ENCODE results near the gene MRGPRX4.
"Not testable (repeated sequence)": the region's sequence is repeated elsewhere in the genome, so short reads cannot be mapped to it uniquely, and the experiment has no call there.

The MRGPRX4 gene

DNA sequence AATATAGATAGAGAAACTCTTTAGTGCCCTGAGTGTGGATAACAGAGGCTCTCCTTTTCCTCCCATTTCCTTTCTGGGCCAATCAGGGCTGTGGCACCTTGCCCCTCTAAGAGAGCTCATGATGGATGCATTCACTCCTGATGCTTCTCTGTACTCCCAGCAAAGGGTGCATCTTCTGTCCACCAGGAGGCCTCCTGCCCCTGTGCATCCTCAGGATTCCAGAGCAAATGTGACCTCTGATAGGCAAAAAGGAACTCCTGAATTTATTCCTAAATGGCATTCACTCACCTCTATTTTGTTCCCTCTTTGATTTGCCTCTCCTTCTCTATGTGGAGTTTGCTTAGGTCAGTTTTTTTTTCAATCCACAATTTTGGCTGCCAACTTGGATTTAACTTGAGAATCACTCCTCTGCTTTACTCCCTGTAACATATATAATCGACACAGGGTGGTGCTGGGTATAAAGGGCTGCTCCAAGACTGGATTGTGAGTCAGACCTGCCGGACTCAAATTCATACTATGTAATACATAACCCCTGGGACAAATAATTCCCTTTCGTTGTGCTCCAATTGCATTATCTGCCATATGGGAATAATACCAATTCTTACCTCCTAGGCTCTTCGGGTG, 1.1 kb upstream of the MRGPRX4 start:
- Histone ChIP-seq H3K9ac (ENCODE audit: low read length in 2 of 2) (no peak overlapping the region), H3K27me3 (ENCODE audit: control insufficient read depth in 1 of 2, insufficient read depth in 2 of 2, low read length in 2 of 2) (peaks cover 0 to 6% of the 10 kb centered on the region in 2 donors), H3K36me3 (ENCODE audit: control insufficient read depth in 2 of 2, insufficient read depth in 2 of 2, low read length in 2 of 2) (no peaks in the 10 kb centered on the region), H3K4me1 (ENCODE audit: control insufficient read depth, insufficient read depth, low read length) (no peaks in the 10 kb centered on the region), H3K27ac (ENCODE audit: low read length) (no peak overlapping the region), H3K4me3 (ENCODE audit: low read length in 2 of 2) (no peak overlapping the region), H3K9me3 (ENCODE audit: control insufficient read depth in 2 of 2, low read length in 2 of 2) (no peaks in the 10 kb centered on the region)

DNA sequence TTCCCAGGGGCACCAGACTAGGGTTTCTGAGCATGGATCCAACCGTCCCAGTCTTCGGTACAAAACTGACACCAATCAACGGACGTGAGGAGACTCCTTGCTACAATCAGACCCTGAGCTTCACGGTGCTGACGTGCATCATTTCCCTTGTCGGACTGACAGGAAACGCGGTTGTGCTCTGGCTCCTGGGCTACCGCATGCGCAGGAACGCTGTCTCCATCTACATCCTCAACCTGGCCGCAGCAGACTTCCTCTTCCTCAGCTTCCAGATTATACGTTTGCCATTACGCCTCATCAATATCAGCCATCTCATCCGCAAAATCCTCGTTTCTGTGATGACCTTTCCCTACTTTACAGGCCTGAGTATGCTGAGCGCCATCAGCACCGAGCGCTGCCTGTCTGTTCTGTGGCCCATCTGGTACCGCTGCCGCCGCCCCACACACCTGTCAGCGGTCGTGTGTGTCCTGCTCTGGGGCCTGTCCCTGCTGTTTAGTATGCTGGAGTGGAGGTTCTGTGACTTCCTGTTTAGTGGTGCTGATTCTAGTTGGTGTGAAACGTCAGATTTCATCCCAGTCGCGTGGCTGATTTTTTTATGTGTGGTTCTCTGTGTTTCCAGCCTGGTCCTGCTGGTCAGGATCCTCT, 709 bp downstream of the MRGPRX4 start:
- Histone ChIP-seq H3K9me3 (ENCODE audit: control insufficient read depth in 2 of 2, low read length in 2 of 2) (no peaks in the 10 kb centered on the region), H3K4me3 (ENCODE audit: low read length in 2 of 2) (no peak overlapping the region), H3K4me1 (ENCODE audit: control insufficient read depth, insufficient read depth, low read length) (no peaks in the 10 kb centered on the region), H3K27ac (ENCODE audit: low read length) (no peak overlapping the region), H3K36me3 (ENCODE audit: control insufficient read depth in 2 of 2, insufficient read depth in 2 of 2, low read length in 2 of 2) (no peaks in the 10 kb centered on the region), H3K27me3 (ENCODE audit: control insufficient read depth in 1 of 2, insufficient read depth in 2 of 2, low read length in 2 of 2) (peaks cover 3 to 8% of the 10 kb centered on the region in 2 donors), H3K9ac (ENCODE audit: low read length in 2 of 2) (no peak overlapping the region)

DNA sequence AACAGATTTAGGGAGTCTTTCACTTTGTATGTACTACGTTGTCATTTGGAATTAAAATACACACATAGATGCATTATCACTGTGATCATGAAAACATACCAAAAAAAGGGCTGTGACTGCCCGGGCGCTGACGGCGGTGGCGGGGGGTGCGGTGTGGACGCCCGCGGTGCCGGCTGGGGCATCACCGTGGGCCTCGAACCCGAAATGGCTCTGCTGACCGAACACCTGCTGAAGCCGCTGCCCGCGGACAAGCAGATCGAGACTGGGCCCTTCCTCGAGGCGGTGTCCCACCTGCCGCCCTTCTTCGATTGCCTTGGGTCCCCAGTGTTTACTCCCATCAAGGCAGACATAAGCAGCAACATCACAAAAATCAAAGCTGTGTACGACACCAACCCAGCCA, 16.2 kb downstream of the MRGPRX4 start:
- Histone ChIP-seq H3K36me3 (ENCODE audit: control insufficient read depth in 2 of 2, insufficient read depth in 2 of 2, low read length in 2 of 2) (no peaks in the 10 kb centered on the region), H3K4me1 (ENCODE audit: control insufficient read depth, insufficient read depth, low read length) (no peaks in the 10 kb centered on the region), H3K4me3 (ENCODE audit: low read length in 2 of 2) (no peak overlapping the region), H3K9ac (ENCODE audit: low read length in 2 of 2) (no peak overlapping the region), H3K9me3 (ENCODE audit: control insufficient read depth in 2 of 2, low read length in 2 of 2) (no peaks in the 10 kb centered on the region), H3K27ac (ENCODE audit: low read length) (no peak overlapping the region), H3K27me3 (ENCODE audit: control insufficient read depth in 1 of 2, insufficient read depth in 2 of 2, low read length in 2 of 2) (no peaks in the 10 kb centered on the region)

DNA sequence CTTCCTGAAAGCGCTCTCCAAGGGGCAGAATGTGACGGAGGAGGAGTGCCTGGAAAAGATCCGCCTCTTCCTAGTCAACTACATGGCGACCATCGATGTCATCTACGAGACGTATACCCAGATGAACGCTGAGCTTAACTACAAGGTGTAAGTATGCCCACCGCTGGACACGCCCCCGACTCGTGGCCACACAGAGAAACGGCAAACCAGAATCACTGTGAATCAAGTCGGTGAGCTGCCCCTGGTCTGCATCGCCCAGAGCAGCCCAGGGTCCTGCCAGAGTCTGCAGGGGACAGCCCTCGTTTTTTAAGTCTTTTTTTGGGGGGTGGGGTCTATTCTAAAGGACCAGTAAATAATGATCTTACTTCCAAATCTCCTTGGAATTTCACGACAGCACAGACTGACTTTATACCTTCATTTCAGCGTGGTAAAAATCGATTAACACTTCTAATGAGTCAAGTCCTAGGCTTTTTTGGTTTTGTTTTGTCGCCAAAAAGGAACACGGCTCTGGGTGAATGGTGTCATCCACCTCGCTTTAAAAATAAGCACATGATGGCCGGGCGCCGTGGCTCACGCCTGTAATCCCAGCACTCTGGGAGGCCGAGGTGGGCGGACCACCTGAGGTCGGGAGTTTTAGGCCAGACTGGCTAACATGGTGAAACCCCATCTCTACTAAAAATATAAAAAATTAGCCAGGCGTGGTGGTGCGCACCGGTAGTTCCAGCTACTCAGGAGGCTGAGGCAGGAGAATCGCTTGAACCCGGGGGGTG, 17.0 kb downstream of the MRGPRX4 start:
- H3K9me3 ChIP-seq (ENCODE audit: control insufficient read depth in 2 of 2, low read length in 2 of 2); H3K4me3 ChIP-seq (ENCODE audit: low read length in 2 of 2); H3K4me1 ChIP-seq (ENCODE audit: control insufficient read depth, insufficient read depth, low read length); H3K9ac ChIP-seq (ENCODE audit: low read length in 2 of 2); H3K36me3 ChIP-seq (ENCODE audit: control insufficient read depth in 2 of 2, insufficient read depth in 2 of 2, low read length in 2 of 2); H3K27ac ChIP-seq (ENCODE audit: low read length); H3K27me3 ChIP-seq (ENCODE audit: control insufficient read depth in 1 of 2, insufficient read depth in 2 of 2, low read length in 2 of 2): not testable (repeated sequence)

DNA sequence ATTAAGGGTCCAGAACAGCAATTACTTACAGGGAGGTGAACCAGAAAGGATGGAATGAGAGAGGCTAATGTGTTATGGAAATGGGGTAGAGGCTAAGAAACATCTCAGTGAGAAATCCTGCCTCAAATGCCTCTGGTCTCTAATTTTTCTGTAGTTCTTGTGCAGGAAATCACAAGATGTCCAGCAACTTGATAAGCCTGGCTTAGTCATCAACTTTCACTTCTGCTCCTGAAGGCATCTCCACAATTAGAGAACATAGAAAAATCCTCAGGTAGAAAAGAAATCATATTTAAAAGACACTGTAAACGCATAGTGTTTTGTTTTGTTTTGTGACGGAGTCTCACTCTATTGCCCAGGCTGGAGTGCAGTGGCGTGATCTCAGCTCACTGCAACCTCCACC, 18.7 kb downstream of the MRGPRX4 start:
- no peaks in the 10 kb centered on the region for H3K27me3 ChIP-seq (ENCODE audit: control insufficient read depth in 1 of 2, insufficient read depth in 2 of 2, low read length in 2 of 2)
- H3K27ac ChIP-seq (ENCODE audit: low read length) = no peak overlapping the region
- no peaks in the 10 kb centered on the region for H3K4me1 ChIP-seq (ENCODE audit: control insufficient read depth, insufficient read depth, low read length)
- H3K9ac ChIP-seq (ENCODE audit: low read length in 2 of 2) = no peak overlapping the region
- no peaks in the 10 kb centered on the region for H3K36me3 ChIP-seq (ENCODE audit: control insufficient read depth in 2 of 2, insufficient read depth in 2 of 2, low read length in 2 of 2)
- no peak overlapping the region for H3K4me3 ChIP-seq (ENCODE audit: low read length in 2 of 2)
- H3K9me3 ChIP-seq (ENCODE audit: control insufficient read depth in 2 of 2, low read length in 2 of 2) = no peaks in the 10 kb centered on the region

DNA sequence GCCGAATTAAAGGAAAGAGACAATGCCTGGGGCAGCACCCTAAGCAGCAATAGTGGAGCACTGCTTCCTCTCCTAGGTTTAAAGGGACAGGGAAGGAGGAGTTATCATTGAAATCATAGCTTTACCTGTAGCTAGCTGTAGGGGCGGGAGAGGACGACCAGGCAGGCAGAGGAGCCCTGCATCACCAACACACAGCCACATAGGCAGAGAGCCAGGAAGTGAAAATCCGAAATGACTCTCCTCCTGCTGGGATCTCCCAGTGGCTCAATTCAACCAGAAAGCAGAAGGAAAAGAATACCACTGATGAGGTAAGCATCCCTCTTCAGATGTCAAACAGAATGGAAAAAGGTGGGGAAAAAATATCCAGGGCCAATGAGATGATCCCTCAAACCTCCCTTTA, 20.4 kb downstream of the MRGPRX4 start:
- Histone ChIP-seq H3K27me3 (ENCODE audit: control insufficient read depth in 1 of 2, insufficient read depth in 2 of 2, low read length in 2 of 2) (no peaks in the 10 kb centered on the region), H3K9ac (ENCODE audit: low read length in 2 of 2) (no peak overlapping the region), H3K4me3 (ENCODE audit: low read length in 2 of 2) (no peak overlapping the region), H3K36me3 (ENCODE audit: control insufficient read depth in 2 of 2, insufficient read depth in 2 of 2, low read length in 2 of 2) (no peaks in the 10 kb centered on the region), H3K27ac (ENCODE audit: low read length) (no peak overlapping the region), H3K9me3 (ENCODE audit: control insufficient read depth in 2 of 2, low read length in 2 of 2) (no peaks in the 10 kb centered on the region), H3K4me1 (ENCODE audit: control insufficient read depth, insufficient read depth, low read length) (no peaks in the 10 kb centered on the region)

DNA sequence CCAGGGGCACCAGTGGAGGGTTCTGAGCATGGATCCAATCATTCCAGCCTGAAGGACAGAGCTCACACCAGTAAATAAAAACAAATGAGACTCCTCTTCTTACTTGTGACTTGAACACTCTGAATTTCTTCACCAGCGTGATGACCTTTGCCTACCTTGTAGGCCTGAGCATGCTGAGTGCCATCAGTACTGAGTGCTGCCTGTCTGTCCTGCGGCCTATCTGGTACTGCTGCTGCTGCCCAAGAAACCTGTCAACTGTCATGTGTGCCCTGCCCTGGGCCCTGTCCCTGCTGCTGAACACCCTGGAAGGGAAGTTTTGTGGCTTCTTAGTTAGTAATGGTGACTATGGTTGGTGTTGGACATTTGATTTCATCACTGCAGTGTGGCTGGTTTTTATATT, 23.9 kb downstream of the MRGPRX4 start:
- Histone ChIP-seq H3K9me3 (ENCODE audit: control insufficient read depth in 2 of 2, low read length in 2 of 2) (no peaks in the 10 kb centered on the region), H3K4me1 (ENCODE audit: control insufficient read depth, insufficient read depth, low read length) (no peaks in the 10 kb centered on the region), H3K27me3 (ENCODE audit: control insufficient read depth in 1 of 2, insufficient read depth in 2 of 2, low read length in 2 of 2) (no peaks in the 10 kb centered on the region), H3K36me3 (ENCODE audit: control insufficient read depth in 2 of 2, insufficient read depth in 2 of 2, low read length in 2 of 2) (no peaks in the 10 kb centered on the region), H3K27ac (ENCODE audit: low read length) (no peak overlapping the region), H3K9ac (ENCODE audit: low read length in 2 of 2) (no peak overlapping the region), H3K4me3 (ENCODE audit: low read length in 2 of 2) (no peak overlapping the region)

DNA sequence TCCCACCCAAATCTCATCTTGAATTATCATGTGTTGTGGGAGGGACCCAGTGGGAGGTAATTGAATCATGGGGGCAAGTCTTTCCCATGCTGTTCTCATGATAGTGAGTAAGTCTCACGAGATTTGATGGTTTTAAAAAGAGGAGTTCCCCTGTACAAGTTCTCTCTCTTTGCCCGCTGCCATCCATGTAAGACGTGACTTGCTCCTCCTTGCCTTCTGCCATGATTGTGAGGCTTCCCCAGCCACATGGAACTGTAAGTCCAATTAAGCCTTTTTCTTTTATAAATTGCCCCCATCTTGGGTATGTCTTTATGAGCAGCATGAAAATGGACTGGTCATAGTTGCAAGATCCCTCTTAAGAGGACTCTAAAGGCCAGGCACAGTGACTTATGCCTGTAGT, 25.1 kb downstream of the MRGPRX4 start:
- H3K36me3 ChIP-seq (ENCODE audit: control insufficient read depth in 2 of 2, insufficient read depth in 2 of 2, low read length in 2 of 2); H3K27ac ChIP-seq (ENCODE audit: low read length); H3K9ac ChIP-seq (ENCODE audit: low read length in 2 of 2); H3K9me3 ChIP-seq (ENCODE audit: control insufficient read depth in 2 of 2, low read length in 2 of 2); H3K4me1 ChIP-seq (ENCODE audit: control insufficient read depth, insufficient read depth, low read length); H3K27me3 ChIP-seq (ENCODE audit: control insufficient read depth in 1 of 2, insufficient read depth in 2 of 2, low read length in 2 of 2); H3K4me3 ChIP-seq (ENCODE audit: low read length in 2 of 2): not testable (repeated sequence)

DNA sequence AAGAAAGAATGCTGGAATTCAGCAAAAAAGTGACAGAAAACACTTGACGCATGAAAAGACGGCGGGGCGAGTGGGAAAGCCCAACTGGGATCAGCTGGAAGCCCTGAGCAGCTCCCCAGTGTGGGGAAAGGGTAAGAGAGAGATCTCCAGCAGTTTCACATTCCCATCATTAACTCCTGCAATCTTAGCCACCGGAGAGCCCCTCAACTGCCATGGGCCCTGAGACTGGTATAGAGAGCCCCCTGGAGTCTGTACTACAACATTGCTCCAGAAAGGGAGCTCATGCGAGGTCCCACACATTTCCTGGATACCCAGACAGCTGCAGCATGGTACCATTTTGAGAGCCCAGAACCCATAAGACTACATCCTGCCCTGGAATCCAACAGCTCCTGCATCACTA, 31.1 kb downstream of the MRGPRX4 start:
- Histone ChIP-seq H3K4me3 (ENCODE audit: low read length in 2 of 2) (no peak overlapping the region), H3K36me3 (ENCODE audit: control insufficient read depth in 2 of 2, insufficient read depth in 2 of 2, low read length in 2 of 2) (no peaks in the 10 kb centered on the region), H3K4me1 (ENCODE audit: control insufficient read depth, insufficient read depth, low read length) (no peaks in the 10 kb centered on the region), H3K27me3 (ENCODE audit: control insufficient read depth in 1 of 2, insufficient read depth in 2 of 2, low read length in 2 of 2) (peaks cover 6 to 8% of the 10 kb centered on the region in 2 donors), H3K27ac (ENCODE audit: low read length) (no peak overlapping the region), H3K9ac (ENCODE audit: low read length in 2 of 2) (no peak overlapping the region), H3K9me3 (ENCODE audit: control insufficient read depth in 2 of 2, low read length in 2 of 2) (no peaks in the 10 kb centered on the region)

DNA sequence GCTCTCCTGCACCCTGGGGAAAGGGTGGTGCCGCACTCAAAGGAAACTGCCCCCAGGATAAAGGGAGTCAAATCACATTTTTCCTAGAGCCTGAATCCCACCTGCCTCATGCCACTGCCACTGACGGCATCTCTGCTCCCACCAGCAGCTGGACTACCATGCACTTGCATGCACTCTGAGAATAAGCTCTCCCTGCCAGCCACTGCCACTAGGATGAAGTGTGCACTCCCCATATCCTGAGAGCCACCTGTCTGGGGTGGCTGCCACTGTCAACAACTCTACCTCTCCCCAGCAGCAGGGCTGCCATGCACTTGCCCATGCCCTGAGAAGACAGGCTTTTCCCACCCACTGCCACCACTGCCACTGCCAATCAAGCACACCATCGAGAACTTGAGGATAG, 31.6 kb downstream of the MRGPRX4 start:
- no peaks in the 10 kb centered on the region for H3K36me3 ChIP-seq (ENCODE audit: control insufficient read depth in 2 of 2, insufficient read depth in 2 of 2, low read length in 2 of 2)
- H3K9me3 ChIP-seq (ENCODE audit: control insufficient read depth in 2 of 2, low read length in 2 of 2) = no peaks in the 10 kb centered on the region
- no peak overlapping the region for H3K4me3 ChIP-seq (ENCODE audit: low read length in 2 of 2)
- H3K9ac ChIP-seq (ENCODE audit: low read length in 2 of 2) = no peak overlapping the region
- H3K27me3 ChIP-seq (ENCODE audit: control insufficient read depth in 1 of 2, insufficient read depth in 2 of 2, low read length in 2 of 2) = peaks cover 6 to 8% of the 10 kb centered on the region in 2 donors
- no peaks in the 10 kb centered on the region for H3K4me1 ChIP-seq (ENCODE audit: control insufficient read depth, insufficient read depth, low read length)
- no peak overlapping the region for H3K27ac ChIP-seq (ENCODE audit: low read length)

DNA sequence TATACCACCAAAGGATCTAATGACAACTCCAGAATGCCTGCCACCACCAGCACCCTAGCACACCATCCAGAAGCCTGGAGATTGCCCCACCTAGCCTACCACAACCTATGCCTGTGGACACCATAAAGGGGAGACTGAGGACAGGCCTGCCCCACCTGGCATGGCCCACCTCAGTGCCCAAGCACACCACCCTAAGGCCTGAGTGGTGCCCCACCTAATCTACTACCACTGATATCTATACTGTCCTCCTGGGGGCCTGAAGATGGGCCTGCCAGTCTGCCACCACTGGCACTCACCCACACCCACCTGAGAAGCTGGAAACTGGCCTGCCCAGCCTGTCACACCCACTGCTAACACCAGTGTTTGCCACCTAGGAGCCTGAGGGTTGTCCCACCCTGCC, 32.1 kb downstream of the MRGPRX4 start:
- Histone ChIP-seq H3K9me3 (ENCODE audit: control insufficient read depth in 2 of 2, low read length in 2 of 2) (no peaks in the 10 kb centered on the region), H3K27me3 (ENCODE audit: control insufficient read depth in 1 of 2, insufficient read depth in 2 of 2, low read length in 2 of 2) (peaks cover 6 to 8% of the 10 kb centered on the region in 2 donors), H3K9ac (ENCODE audit: low read length in 2 of 2) (no peak overlapping the region), H3K4me3 (ENCODE audit: low read length in 2 of 2) (no peak overlapping the region), H3K36me3 (ENCODE audit: control insufficient read depth in 2 of 2, insufficient read depth in 2 of 2, low read length in 2 of 2) (no peaks in the 10 kb centered on the region), H3K4me1 (ENCODE audit: control insufficient read depth, insufficient read depth, low read length) (no peaks in the 10 kb centered on the region), H3K27ac (ENCODE audit: low read length) (no peak overlapping the region)
